Nasal cavity respiratory epithelium epithelial cell of viscerocranial mucosa (primary cell): ENCODE results near the gene KRTAP10-11. TPM values are rescaled to one million over a fixed set of nuclear protein-coding genes. Genes with fewer than 3 reads are reported as not detected.

Source experiments
- total RNA-seq: library from RNA; depleted of rRNA; stranded (reverse); fragments of >200 nt; gene quantifications from 2 replicates; pipeline ENCODE4 v1.2.3, GENCODE V29; 2014

Gene KRTAP10-11
- total RNA-seq, result not detected in 2 replicates

DNA sequence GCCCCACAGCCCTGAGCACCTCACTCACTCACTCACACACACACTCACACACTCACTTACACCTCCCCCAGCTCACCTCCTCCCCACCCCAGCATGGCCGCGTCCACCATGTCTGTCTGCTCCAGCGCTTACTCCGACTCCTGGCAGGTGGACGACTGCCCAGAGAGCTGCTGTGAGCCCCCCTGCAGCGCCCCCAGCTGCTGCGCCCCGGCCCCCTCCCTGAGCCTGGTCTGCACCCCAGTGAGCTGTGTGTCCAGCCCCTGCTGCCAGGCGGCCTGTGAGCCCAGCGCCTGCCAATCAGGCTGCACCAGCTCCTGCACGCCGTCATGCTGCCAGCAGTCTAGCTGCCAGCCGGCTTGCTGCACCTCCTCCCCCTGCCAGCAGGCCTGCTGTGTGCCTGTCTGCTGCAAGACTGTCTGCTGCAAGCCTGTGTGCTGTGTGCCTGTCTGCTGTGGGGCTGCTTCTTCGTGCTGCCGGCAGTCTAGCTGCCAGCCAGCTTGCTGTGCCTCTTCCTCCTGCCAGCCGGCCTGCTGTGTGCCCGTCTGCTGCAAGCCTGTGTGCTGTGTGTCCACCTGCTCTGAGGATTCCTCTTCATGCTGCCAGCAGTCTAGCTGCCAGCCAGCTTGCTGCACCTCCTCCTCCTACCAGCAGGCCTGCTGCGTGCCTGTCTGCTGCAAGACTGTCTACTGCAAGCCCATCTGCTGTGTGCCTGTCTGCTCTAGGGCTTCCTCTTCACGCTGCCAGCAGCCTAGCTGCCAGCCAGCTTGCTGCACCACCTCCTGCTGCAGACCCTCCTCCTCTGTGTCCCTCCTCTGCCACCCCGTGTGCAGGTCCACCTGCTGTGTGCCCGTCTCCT is at the start of gene KRTAP10-11:
TSS of gene KRTAP10-11 (plus strand) at position 49 of the 856 bp plus-strand sequence. CDS start at position 94, 45 bp downstream.

DNA sequence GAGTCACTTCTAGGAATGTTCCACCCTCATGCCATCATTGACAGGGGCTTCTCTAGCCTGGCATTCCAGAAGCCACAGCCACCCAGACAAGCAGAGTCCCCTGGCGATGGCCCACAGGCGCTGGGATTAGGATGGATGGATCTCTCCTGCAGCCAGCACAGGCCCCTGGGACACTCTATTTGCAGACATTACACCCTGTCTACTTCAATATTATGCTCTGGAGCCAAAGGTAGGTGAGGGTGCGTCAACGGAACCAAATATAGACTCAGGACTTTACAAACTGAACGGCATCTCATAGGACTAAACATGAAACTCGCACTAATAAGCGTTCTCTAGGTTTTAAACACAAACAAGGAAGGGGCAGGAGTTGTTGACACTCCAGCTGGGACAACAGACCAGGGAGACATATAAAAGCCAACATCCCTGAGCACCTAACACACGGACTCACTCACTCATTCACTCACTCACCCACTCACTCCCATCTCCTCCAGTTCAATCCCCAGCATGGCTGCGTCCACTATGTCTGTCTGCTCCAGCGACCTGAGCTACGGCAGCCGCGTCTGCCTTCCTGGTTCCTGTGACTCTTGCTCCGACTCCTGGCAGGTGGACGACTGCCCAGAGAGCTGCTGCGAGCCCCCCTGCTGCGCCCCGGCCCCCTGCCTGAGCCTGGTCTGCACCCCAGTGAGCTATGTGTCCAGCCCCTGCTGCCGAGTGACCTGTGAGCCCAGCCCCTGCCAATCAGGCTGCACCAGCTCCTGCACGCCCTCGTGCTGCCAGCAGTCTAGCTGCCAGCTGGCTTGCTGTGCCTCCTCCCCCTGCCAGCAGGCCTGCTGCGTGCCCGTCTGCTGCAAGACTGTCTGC is 45.9 kb upstream of the KRTAP10-11 start, which contains the start of gene KRTAP10-7:
TSS of gene KRTAP10-7 (plus strand) at position 480 of the 861 bp plus-strand sequence. CDS start at position 505, 25 bp downstream.

GRCh38 chr21:44612029-44612486 is 34.2 kb upstream of the KRTAP10-11 start, which contains the start of gene KRTAP10-8:
TSS of gene KRTAP10-8 (plus strand) at chr21:44612079. CDS start at chr21:44612101, 22 bp downstream.

GRCh38 chr21:44626673-44627143 is 19.5 kb upstream of the KRTAP10-11 start, which contains the start of gene KRTAP10-9:
TSS of gene KRTAP10-9 (plus strand) at chr21:44627093. CDS start at chr21:44627172, 79 bp downstream.

DNA sequence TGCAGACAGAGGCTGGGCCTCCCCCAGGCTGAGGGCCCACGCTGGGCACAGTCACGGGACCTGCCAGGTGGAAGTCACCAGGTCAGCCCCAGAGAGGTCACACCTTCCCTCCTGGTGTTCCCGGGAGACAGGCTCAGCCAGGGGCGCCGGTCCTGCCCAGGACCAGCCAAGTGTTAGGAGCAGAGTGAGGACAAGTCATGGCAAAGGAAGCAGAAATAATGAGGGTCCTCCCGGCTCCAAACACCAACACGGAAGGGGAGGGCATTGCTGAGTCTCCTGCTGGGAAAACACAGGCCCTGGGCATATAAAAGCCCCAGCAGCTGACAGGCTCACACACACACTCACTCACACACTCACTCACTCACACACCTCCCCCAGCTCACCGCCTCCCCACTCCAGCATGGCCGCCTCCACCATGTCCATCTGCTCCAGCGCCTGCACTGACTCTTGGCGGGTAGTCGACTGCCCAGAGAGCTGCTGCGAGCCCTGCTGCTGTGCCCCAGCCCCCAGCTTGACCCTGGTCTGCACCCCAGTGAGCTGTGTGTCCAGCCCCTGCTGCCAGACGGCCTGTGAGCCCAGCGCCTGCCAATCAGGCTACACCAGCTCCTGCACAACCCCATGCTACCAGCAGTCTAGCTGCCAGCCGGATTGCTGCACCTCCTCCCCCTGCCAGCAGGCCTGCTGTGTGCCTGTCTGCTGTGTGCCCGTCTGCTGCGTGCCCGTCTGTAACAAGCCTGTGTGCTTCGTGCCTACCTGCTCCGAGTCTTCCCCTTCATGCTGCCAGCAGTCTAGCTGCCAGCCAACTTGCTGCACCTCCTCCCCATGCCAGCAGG is 9.0 kb upstream of the KRTAP10-11 start, which contains the start of gene KRTAP10-10:
TSS of gene KRTAP10-10 (plus strand) at position 339 of the 833 bp plus-strand sequence. CDS start at position 401, 62 bp downstream.

GRCh38 chr21:44654576-44655175 is 8.5 kb downstream of the KRTAP10-11 start, which contains the start of gene KRTAP12-4:
TSS of gene KRTAP12-4 (minus strand) at chr21:44654659. CDS start at chr21:44654614, 45 bp downstream.

DNA sequence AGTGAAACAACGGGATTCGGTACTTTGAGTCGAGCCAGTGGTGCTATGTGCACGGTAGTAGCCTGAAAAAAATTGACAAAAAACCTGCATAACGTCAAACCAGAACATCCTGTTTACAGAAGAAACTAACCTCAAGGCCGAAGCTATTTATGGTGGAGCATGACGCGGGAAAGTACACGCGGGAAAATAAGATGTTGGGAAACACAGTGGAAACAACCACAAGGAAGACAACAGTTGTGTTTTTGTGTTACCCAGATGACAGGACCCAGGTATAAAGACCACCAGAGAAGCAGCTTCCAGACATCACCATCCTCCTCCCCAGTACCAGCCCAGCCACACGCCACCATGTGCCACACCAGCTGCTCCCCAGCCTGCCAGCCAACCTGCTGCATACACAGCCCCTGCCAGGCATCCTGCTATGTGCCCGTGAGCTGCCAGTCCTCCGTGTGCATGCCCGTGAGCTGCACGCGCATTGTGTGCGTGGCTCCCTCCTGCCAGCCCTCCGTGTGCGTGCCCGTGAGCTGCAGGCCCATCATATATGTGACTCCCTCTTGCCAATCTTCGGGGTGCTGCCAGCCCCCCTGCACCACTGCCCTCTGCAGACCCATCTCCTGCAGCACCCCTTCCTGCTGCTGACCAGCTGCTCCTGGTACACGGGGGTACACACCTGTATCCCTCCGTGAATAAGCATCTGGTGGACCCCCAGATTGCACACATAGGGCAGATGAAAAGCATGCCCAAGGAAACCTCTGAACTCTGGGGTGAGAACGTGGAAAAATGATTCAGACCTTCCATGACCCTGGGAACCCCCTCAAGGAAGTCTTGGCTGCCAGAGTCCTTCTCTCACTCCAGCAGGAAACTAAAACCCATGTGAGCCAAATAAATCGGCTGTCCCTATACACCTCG is 11.7 kb downstream of the KRTAP10-11 start, which contains the start of gene KRTAP12-3:
TSS of gene KRTAP12-3 (plus strand) at position 298 of the 906 bp plus-strand sequence. CDS start at position 346, 48 bp downstream.

DNA sequence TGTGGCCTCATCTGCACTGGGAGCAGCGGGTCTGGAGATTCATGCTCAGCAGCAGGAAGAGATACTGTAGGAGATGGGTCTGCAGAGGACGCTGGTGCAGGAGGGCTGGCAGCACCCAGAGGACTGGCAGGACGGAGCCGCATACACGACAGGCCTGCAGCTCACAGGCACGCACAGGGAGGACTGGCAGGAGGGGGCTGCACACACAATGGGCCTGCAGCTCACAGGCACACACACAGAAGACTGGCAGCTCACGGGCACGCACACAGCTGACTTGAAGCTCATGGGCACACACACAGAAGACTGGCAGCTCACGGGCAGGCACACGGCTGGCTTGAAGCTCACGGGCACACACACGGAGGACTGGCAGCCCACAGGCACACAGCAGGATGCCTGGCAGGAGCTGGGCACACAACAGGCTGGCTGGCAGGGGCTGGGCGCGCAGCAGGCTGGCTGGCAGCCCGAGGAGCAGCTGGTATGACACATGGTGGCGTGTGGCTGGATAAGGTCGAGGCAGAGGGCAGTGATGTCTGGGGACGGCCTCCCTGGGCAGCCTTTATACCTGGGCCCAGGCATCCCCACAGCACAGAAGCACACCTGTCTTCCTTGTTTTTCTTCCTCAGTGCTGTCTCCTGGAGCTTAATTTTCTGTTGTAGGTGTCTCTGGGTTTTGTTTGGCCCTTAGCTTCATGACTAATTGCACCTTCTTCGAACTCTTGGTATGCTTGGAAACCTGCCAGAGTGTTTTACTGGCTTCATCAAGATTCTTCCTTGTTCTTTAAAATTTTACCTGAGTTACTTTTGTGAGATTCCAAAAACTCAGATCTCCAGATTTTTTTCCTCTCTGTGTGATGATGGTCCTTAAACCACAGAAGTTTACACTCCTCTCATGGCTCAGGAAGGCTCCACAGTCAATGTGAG is 20.4 kb downstream of the KRTAP10-11 start, which contains the start of gene KRTAP12-2:
TSS of gene KRTAP12-2 (minus strand) at position 527 of the 920 bp plus-strand sequence. CDS start at position 486, 41 bp downstream.

GRCh38 chr21:44681861-44682579 is 35.8 kb downstream of the KRTAP10-11 start, which contains the start of gene KRTAP12-1:
TSS of gene KRTAP12-1 (minus strand) at chr21:44682163. CDS start at chr21:44682123, 40 bp downstream.

Other genes with a start within 250 kb of the KRTAP10-11 start
- gene LRRC3, start 190.9 kb upstream of the KRTAP10-11 start, total RNA-seq, result 0.34 and 1.4 TPM in 2 replicates
- not detected in 2 replicates for gene KRTAP10-1, start 106.2 kb upstream of the KRTAP10-11 start, total RNA-seq
- not detected in 2 replicates for gene KRTAP10-2, start 94.9 kb upstream of the KRTAP10-11 start, total RNA-seq
- not detected in 2 replicates for gene KRTAP10-3, start 87.6 kb upstream of the KRTAP10-11 start, total RNA-seq
- not detected in 2 replicates for gene KRTAP10-4, start 72.7 kb upstream of the KRTAP10-11 start, total RNA-seq
- not detected in 2 replicates for gene KRTAP10-5, start 65.8 kb upstream of the KRTAP10-11 start, total RNA-seq
- gene KRTAP10-6, start 53.9 kb upstream of the KRTAP10-11 start, total RNA-seq, result not detected in 2 replicates
- gene KRTAP10-7, start 45.8 kb upstream of the KRTAP10-11 start, total RNA-seq, result not detected in 2 replicates
- gene KRTAP10-8, start 34.3 kb upstream of the KRTAP10-11 start, total RNA-seq, result not detected in 2 replicates
- gene KRTAP10-9, start 19.3 kb upstream of the KRTAP10-11 start, total RNA-seq, result not detected in 2 replicates
- not detected in 2 replicates for gene KRTAP10-10, start 9.1 kb upstream of the KRTAP10-11 start, total RNA-seq
- not detected in 2 replicates for gene KRTAP12-4, start 8.2 kb downstream of the KRTAP10-11 start, total RNA-seq
- not detected in 2 replicates for gene KRTAP12-3, start 11.5 kb downstream of the KRTAP10-11 start, total RNA-seq
- gene KRTAP12-2, start 20.5 kb downstream of the KRTAP10-11 start, total RNA-seq, result not detected in 2 replicates
- not detected in 2 replicates for gene KRTAP12-1, start 35.7 kb downstream of the KRTAP10-11 start, total RNA-seq
- gene KRTAP10-12, start 50.8 kb downstream of the KRTAP10-11 start, total RNA-seq, result not detected in 2 replicates
- gene TSPEAR, start 65.2 kb downstream of the KRTAP10-11 start, total RNA-seq, result not detected in 2 replicates
- 80.3 and 124 TPM in 2 replicates for gene UBE2G2, start 155.4 kb downstream of the KRTAP10-11 start, total RNA-seq
- 81.4 and 116 TPM in 2 replicates for gene SUMO3, start 171.6 kb downstream of the KRTAP10-11 start, total RNA-seq
- gene PTTG1IP, start 227.3 kb downstream of the KRTAP10-11 start, total RNA-seq, result 156 and 164 TPM in 2 replicates